IPS DF 4.7 (cell line): ENCODE measurements around the gene KAZN.
"Not testable (repeated sequence)": the region's sequence is repeated elsewhere in the genome, so short reads cannot be mapped to it uniquely, and the experiment has no call there.

ENCODE experiments used
- DNase-seq: peaks from one replicate; pipeline ENCODE4 v3.0.0-alpha.2; 2013; ENCODE audit warnings: low spot score; ENCODE audit errors: extremely low read depth

KAZN gene

GRCh38 chr1:15023976-15024375 lies 425.5 kb downstream of the KAZN start:
- DNase-seq: no peak

DNA sequence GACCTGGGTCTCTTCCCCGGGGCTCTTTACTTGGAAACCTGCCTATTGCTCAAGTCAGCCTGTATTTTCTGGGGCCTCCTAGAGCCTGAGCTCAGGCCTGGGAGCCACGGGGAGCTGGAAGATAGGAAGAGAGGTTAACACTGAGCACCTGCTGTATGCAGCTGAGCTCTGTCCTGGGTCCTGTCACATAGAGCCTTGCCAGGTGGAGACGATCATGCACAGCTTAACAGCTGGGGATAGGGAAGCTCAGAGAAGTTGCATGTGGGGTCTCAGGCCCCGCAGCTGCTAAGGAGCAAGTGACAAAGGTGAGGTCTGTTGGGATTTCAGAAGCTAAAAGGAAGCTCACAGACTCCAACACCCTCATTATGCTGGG lies 427.6 kb downstream of the KAZN start:
- no peak for DNase-seq

DNA sequence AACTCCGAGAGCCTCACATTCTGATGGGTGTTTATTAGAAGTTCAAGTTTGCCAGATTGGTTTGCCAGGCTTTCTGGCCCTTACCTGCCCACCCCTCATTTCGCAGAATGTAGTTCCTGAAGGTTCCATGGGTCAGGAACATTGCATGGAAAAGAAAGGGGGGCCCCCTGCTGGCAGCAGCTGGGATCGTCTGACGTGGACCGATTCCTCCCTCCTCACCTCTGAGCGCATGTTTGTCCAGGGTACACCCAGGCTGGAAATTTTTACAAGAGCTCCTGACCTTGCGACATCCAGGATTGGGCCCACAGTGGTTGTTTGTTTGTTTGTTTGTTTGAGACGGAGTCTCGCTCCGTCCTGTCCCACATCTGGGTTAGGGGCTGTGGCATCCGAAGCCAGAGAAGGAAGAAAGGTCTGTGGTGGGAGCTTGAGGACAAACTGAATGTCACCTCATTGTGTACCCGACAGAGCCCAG lies 429.1 kb downstream of the KAZN start:
- no peak for DNase-seq

DNA sequence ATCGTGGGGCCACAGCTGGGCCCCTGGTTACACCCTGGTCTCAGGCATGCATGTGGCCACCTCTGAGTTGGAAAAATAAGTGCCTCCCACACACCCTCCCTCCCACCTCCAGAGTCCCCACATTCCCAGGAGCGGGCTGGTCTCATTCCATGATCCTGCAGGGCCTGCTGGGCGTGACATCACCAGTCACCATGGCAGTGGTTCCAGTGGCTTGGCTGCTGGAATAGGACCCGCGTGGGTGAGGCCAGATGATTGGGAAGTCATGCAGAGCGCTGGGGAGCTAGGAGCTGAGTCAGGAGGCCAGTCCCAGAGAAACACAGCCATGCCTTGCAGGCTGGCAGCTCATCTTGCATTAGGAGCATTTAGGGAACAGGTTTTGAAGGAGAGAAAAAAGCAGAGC lies 429.6 kb downstream of the KAZN start:
- no peak for DNase-seq

DNA sequence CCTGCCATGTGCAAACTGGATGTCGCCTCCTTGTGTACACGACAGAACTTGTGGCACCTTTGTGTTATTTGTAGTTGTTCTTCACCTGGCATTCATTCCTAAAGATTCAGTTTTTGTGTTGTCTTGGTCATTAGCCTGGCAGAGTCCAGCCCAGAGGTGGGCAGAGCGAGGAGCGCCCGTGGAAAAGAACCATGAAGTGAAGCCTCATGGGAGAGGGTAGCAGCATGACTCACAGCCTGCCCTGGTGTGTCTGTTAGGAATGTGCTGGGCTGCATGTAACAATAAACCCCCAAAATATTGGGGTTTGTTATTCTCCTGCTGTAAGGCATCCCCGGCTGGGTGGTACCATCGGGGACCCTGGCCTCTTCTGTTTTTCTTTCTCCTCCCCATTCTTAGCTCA lies 430.1 kb downstream of the KAZN start:
- DNase-seq: no peak

- no peak for DNase-seq
Measured at GRCh38 chr1:15029036-15029435, 430.6 kb downstream of the KAZN start.

DNA sequence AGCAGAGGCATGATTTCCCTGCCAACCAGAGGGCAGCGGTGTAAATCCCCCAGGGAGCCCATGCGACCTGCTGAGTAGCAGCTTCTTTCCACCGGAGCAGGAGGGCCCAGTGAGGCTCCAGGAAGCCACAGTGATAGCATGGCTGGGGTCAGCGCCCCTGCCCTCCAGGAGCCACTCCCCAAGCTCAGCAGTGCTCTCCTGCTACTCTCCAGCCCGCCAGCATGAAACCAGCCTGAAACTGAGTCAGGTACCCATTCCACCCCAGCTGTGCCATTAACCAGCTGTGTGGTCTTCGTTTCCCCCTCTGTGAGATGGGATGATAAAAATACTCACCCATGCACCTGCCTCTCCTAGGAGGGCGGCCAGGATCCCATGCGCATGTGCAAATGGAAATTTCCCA lies 431.3 kb downstream of the KAZN start:
- DNase-seq: no peak

DNA sequence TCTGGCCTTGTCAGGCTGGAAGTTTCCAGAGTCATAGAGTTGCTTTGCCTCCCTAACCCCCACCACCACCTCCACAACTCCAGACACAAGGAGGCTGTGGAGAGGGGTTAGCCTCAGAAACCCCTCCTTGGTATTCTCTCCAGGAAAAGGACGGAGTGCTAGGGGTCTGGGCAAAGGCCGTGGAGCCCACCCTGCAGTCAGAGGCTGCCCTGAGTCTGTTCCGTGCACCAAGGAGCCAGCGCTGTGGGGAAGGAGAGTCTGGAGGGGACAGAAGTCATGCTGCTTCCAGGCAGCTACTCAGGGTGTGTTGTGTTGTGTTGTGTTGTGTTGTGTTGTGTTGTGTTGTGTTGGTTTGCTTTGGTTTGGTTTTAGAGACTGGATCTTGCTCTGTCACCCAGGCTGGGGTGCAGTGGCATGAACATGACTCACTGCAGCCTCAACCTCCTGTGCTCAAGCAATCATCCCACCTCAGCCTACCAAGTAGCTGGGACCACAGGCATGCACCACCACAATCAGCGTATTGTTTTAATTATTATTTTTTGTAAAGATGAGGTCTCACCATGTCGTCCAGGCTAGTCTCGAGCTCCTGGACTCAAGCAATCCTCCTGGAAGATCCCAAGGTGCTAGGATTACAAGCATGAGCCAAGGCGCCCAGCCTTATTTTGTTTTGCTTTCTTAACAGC lies 432.9 kb downstream of the KAZN start:
- DNase-seq: no peak

DNA sequence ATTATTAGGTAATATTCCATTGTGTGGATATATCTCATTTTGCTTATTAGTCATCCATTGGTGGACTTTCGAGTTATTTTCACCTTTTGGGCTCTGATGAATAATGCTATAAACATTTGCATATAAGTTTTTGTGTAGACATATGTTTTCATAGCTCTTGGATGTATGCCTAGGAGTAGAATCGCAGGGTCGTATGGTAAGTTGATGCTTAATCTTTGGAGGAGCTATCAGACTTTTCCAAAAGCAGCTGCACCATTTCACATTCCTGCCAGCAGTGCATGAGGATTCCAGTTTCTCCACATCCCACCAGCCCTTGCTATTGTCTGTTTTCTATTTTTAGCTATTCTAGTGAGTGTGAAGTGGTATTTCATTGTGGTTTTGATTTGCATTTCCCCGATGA lies 434.8 kb downstream of the KAZN start:
- no peak for DNase-seq

GRCh38 chr1:15034656-15035055 lies 436.2 kb downstream of the KAZN start:
- no peak for DNase-seq

DNA sequence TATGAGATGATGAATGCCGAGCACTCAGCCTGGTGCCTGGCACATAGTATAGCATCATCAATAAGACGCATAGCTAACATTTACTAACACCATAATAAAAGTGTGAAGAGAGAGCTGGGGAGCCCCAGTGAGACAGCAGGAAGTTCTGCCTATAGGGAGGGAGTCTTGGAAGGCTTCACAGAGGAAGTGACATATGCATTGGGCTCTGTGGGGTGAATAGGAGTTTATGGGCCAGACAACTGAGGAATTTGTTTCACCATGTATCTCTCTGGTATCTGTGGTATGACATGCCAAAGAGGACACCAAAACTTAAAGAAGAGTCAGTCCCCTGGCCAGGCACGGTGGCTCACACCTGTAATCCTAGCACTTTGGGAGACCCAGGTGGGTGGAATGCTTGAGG lies 436.8 kb downstream of the KAZN start:
- DNase-seq: no peak

DNA sequence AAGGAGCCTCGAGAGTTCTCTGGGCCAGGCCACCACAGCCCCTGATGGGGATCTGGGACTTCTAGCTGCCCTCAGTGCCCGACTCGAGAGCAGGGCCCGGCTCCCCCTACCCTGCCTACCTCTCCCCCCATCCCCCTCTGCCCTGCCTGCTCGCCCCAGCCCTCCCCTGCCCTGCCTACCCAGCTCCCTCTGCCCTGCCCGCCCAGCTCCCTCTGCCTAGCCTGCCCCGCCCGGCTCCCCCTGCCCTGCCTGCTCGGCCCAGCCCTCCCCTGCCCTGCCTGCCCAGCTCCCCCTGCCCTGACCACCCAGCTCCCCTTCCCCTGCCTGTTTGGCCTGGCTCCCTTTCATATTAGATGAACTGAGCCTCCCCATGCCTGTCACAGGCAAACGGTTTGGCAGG lies 437.6 kb downstream of the KAZN start:
- no peak for DNase-seq

DNA sequence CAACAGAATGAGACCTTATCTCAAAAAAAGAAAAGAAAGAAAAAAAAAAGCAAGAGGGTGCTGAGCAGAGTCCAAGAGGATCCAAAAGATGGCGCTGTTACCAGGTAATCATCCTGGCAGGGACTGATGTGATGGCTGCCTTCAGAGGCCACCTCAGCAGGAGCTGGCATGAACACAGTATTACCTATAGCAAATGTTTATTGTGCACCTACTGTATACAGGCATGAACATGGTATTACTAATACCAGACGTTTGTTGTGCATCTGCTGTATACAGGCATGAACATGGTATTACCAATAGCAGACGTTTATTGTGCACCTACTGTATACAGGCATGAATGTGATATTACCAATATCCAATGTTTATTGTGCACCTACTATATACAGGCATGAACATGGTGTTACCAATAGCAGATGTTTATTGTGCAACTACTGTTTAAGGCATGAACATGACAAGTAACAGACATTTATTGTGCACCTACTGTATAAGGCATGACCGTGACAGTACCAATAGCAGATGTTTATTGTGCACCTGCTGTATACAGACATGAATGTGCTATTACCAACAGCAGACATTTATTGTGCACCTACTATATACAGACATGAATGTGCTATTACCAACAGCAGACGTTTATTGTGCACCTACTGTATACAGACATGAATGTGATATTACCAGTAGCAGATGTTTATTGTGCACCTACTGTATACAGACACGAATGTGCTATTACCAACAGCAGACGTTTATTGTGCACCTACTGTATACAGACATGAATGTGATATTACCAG lies 439.9 kb downstream of the KAZN start:
- no peak for DNase-seq

GRCh38 chr1:15039017-15039648 lies 440.6 kb downstream of the KAZN start:
- no peak for DNase-seq

DNA sequence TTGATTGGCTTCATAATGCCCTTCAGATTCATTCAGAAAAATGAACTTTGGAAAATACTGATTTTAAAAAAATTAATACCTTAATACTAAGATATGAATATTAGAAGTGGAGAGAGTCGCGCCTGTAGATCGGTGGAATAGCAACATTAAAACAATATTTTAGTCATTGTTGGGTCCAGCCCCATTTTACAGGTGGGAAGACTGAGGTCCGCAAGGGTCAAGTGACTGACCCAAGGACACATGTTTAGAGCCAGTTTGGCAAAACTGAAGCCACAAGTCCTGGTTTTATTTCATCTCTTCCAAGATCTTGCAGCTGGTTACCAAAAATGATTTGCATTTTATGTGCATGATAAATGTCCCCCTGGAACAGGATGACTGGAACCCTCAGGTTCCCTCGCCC lies 441.4 kb downstream of the KAZN start:
- DNase-seq: no peak

- DNase-seq: not testable (repeated sequence)
Measured at GRCh38 chr1:15040685-15041084, 442.2 kb downstream of the KAZN start.

DNA sequence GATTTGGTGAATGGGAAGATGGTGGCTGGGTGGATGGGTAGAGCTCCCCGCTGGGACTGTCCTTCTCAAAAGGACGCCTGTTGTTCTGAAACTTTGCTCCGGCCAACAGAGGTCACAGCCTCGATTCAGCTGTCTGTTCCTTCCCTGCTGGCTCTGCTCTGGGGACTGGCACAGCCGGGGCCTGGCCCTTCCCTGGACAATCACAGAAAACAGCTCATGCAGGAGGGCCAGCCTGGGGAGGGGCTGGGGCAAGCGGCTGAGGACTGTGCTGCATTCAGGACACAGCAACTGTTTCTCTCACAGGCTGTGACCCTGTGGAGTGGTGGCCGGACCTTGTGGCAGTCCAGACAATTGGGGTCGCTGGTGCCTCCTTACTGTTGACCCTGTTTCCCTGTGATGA lies 444.4 kb downstream of the KAZN start:
- no peak for DNase-seq

DNA sequence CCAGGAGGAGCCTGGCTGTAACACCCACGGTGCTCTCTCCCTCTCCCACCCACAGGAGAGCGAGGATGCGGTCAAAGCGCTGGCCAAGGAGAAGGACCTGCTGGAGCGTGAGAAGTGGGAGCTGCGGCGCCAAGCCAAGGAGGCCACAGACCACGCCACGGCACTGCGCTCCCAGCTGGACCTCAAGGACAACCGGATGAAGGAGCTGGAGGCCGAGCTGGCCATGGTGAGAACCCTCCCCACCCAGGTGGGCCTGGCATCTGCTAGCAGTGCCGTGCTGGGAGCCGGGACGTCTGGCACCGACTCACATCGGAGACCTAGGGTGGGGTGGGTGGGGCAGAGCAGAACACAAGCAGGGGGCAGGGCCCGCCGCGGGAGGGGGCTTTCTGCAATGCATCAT lies 445.4 kb downstream of the KAZN start:
- DNase-seq: no peak

GRCh38 chr1:15045123-15045522 lies 446.6 kb downstream of the KAZN start:
- no peak for DNase-seq

GRCh38 chr1:15046487-15047165 lies 448.1 kb downstream of the KAZN start:
- DNase-seq: no peak

DNA sequence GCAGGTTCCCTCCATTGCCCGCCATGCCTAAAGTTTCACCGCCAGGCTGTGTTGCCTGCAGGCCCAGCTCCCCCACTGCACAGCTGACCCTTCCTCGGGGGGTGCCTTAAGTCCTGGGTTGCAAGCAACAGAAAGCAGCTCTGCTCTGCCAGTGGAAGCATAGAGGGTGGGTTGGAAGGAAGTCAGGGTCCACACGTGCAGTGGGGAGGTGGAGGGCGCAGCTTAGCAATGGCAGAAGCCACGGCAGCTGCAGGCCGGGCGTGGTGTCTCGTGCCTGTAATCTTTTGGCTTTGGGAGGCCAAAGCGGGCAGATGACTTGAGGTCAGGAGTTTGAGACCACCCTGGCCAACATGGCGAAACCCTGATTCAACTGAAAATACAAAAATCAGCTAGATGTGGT lies 448.8 kb downstream of the KAZN start:
- DNase-seq: no peak

GRCh38 chr1:15048437-15048980 lies 450.0 kb downstream of the KAZN start:
- no peak for DNase-seq
